IPS DF 4.7 (cell line): Measurements from ENCODE around the gene PTPRN2.

ENCODE experiments used
- DNase-seq: peaks from one replicate; pipeline ENCODE4 v3.0.0-alpha.2; 2013; ENCODE audit warnings: low spot score; ENCODE audit errors: extremely low read depth

The PTPRN2 gene

GRCh38 chr7:157809863-157810851 is 777.5 kb downstream of the PTPRN2 start:
- DNase-seq = no peak

- DNase-seq = no peak
These were observed 778.3 kb downstream of the PTPRN2 start for GRCh38 chr7:157809154-157809862.

DNA sequence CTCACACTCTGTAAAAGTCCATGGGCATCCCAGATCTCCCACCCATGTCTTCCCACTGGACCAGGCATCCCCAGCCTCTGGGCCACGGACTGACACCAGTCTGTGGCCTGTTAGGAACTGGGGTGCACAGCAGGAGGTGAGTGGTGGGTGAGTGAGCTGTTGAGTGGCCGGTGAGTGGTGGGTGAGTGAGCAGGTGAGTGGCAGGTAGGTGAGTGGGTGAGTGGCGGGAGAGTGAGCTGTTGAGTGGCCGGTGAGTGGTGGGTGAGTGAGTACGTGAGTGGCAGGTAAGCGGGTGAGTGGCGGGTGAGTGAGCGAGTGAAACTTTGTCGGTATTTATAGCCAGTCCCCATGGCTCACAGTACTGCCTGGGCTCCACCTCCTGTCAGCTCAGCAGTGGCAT is 779.6 kb downstream of the PTPRN2 start:
- DNase-seq = no peak

DNA sequence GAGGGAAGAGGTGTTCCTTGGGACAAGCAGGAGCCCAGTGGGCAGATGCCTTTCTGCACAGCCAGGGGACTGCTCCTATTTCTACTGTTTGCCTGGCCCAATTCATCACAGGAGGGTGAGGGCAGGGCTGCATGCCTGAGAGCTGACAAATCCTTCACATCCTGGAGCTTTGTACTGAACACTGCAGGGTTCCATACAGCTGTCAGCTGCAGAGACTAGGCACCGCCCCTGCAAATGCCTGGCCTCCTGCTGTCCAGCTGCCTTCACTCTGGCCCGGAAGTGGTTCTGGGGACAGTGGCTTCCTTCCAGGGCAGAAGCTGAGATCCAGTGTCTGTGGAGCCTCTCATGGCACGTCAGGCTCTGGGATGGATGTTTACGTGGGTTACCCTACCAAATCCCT is 780.1 kb downstream of the PTPRN2 start:
- no peak for DNase-seq

DNA sequence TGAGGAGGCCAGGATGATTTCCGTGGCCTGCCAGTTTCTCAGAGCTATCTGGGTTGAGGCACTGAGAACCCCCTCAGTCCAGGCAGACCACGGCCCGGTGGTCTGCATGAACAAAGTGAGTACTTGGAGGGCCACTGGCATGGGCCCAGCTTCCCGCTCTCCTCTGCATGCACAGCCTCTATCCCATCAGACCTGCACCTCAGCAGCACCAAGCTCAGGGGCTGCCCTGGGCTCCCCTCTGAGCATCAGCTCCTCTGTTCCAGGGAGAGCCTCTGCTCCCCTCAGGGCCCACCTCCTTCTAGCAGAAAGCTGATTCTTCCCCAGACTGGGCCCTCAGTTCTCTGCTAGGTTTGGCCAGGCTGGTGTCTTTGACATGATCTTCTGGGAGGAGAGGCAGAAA is 780.9 kb downstream of the PTPRN2 start:
- DNase-seq = no peak

GRCh38 chr7:157805713-157806112 is 781.9 kb downstream of the PTPRN2 start:
- DNase-seq = no peak

DNA sequence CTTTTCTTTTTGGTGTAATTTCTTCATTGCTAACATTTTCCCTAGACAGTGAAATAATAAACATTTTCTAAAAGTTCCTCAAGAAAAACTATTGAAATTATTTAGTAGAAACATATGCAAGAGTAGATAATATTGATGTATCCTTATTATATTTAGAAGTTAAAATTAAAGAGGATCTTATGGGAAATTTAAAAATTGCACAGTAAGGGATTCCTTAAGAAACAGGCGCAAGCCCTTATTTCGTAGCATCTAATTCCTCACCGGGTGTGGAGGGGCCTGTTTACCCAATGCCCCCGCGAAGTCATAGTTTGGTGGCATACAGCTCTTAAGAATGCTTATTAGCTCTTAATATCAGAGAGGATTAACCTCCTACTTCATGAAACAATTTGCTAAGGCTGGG is 783.7 kb downstream of the PTPRN2 start:
- DNase-seq = no peak

DNA sequence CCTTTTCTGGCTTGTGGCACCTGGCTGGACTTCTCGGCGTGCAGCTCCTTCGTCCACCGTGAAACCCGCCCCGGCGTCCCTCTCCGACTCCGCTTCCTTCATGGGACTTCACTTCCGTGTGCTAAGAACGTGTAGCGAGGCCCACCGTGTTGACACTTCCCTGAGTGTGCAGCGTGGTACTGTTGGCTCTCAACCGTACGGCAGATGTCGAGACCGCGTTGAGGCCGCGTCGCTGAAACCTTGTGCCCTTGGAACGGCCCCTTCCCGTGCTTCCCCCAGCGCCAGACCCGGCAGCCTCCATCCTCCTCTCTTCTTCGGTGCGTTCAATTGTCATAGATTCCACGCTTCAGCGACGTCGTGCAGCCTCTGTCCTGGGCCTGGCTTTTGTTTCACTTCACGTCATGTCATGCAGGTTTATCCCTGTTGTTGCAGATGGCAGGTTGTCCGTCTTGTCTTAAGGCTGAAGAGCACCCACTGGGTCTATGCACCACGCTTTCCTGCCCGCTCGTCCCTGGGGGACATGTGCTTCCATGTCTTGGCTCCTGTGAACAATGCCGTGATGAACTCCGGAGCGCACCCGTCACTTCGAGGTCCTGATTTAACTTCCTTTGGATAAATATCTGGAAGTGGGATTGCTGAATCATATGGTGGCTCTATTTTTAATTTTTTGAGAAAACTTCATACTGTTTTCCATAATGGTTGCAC is 785.5 kb downstream of the PTPRN2 start:
- no peak for DNase-seq

DNA sequence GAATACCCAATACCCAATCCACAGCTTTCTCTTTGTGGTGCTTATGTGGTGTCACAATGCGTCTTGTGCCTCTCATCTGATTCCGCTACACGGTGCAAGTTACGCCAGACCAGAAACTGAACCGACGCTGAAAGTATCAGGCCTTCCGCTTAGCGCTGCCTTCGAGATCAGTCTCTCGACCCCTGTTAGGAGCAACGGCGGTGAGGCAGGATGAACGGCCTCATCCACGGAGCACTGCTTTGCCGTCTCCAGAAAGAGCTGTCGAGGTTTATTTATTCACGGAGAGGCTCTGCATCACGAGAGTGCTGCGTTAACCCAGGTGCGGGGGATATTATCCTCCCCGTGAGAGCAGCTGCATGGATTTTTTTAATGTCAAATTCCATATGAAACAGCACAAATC is 786.5 kb downstream of the PTPRN2 start:
- DNase-seq = no peak

- no peak for DNase-seq
These were observed 787.3 kb downstream of the PTPRN2 start for GRCh38 chr7:157800281-157800680.

- DNase-seq = no peak
These were observed 788.4 kb downstream of the PTPRN2 start for GRCh38 chr7:157799076-157799685.

GRCh38 chr7:157797361-157797760 is 790.3 kb downstream of the PTPRN2 start:
- DNase-seq = no peak

- DNase-seq = no peak
These were observed 790.8 kb downstream of the PTPRN2 start for GRCh38 chr7:157796846-157797245.

DNA sequence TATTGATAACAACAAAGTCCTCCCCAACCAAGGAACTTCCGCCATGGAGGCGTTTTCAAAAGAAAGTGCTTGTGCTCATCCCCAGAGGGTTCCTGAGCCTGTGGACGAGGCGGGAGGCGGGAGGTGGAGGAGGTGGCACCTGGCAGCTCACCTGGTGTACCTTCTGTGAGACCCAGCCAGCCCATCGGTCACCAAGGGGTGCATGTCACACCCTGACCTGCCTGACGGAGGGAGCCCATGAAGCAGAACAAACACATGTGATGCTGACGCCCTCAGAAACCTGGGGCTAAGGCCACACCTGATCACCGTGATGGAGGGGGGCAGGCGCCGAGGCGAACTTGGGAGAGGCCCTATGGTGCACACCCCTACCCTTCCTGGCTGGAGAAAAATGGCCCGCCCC is 792.0 kb downstream of the PTPRN2 start:
- no peak for DNase-seq

- no peak for DNase-seq
These were observed 792.4 kb downstream of the PTPRN2 start for GRCh38 chr7:157795199-157795598.

DNA sequence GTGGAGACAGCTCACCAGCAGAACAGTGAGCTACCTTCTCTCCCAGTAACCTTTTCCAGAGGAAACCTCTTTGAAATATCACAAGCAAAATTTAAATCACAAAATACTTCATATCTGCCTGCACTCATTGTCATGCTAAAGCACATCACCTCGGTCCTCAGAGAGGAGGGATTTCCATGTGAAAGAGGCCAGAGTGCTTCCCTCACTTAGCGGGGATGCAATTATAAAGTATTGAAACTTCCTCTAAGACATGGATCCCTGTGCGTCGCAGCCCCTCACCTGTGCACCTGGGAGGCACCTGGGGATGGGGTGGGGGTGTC is 792.9 kb downstream of the PTPRN2 start:
- DNase-seq = no peak

DNA sequence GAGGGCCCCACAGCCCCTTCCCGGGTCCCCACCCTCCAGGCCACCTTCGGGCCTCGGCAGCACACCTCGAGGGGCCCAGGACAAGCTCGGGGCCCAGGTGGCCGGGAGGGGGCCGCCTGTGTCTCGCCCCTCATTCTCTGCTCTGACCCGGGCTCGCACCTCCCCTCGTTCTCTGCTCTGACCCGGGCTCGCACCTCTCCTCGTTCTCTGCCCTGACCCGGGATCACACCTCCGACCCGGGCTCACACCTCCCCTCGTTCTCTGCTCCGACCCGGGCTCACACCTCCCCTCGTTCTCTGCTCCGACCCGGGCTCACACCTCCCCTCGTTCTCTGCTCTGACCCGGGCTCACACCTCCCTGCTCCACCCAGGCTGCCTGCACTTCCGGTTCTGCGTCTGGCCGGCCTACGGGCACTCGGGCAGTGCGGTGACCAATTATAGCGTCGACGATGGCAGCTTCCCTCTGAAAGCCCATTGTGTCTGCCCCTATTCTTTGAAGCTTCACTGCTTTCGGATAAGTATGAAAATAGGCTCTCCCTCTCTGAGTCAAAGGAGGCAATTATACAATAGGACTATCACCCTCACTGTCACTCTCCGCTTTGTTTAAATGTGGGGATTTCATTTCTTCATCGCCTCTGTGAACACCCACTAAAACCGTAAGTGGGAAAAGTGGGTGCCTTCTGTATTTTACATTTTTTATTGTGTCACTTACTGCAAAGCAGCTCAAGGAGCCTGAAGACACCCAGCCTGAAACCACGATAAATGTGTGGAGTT is 793.5 kb downstream of the PTPRN2 start:
- no peak for DNase-seq

GRCh38 chr7:157793087-157793353 is 794.6 kb downstream of the PTPRN2 start:
- no peak for DNase-seq

GRCh38 chr7:157792241-157793086 is 795.2 kb downstream of the PTPRN2 start:
- DNase-seq = no peak

DNA sequence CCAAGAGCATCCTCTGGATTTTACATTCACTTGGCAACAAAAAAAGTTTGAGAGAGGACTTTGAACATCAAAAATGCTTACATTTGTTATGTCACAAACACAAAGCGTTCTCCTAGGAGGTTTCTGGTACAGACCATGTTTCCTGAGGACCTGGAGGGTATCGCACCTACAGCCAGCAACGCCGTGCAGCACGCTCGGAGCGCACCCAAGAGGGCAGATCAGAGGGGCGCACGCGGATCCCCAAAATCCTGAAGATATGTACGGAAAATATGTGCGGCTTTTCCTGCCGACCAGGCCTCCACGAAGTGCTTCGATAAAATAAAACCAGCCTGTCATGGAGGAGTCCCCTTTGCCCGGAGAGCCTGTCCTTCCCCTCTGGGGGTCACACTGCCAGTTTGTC is 796.0 kb downstream of the PTPRN2 start:
- DNase-seq = no peak
